IMR-90 (cell line): ENCODE results near the gene SLC5A10. TPM values are rescaled to one million over a fixed set of nuclear protein-coding genes. Genes with fewer than 3 reads are reported as not detected.

Experiments used
- ATAC-seq: fragments of 200-7000 bp; cut with Tn5 transposase; 2 replicates; pipeline ENCODE4 v1.9.1; 2020; ENCODE audit warnings: low read depth, mild to moderate bottlenecking, moderate library complexity
- BruUV-seq: library from RNA; stranded (reverse); fragments of 400-500 nt; replicated peaks from 2 replicates; lab custom pipeline; 2021; lab: Mats Ljungman, UMichigan
- CTCF ChIA-PET: fragments of 300-600 bp; formaldehyde crosslinking; extraction: SDS; loops from one replicate; lab custom pipeline; 2021; ENCODE audit warnings: antibody characterized with exemption; lab: Yijun Ruan, JAX
- POLR2A ChIA-PET: fragments of 300-600 bp; sonication (Branson Sonifier 250); formaldehyde crosslinking; loops from one replicate; lab custom pipeline; 2022; ENCODE audit warnings: antibody characterized with exemption; ENCODE audit not compliant: unreplicated experiment; lab: Charles Lee
- DNase-seq: peaks from one replicate; pipeline ENCODE4 v3.0.0; 2013
- H2AFZ ChIP-seq: replicated peaks from 2 replicates; pipeline ENCODE3; 2013; ENCODE audit warnings: low read length, mild to moderate bottlenecking; ENCODE audit not compliant: poor library complexity
- H2AK5ac ChIP-seq: 2 replicates; pipeline ENCODE4 v1.6.1; 2013; ENCODE audit warnings: low read depth, low read length, inconsistent platforms
- H2AK9ac ChIP-seq: replicated peaks from 2 replicates; pipeline ENCODE3; 2013; ENCODE audit warnings: mild to moderate bottlenecking, low read depth, low read length, moderate library complexity; ENCODE audit not compliant: poor library complexity
- H2BK120ac ChIP-seq: 2 replicates; pipeline ENCODE4 v1.6.1; 2013; ENCODE audit warnings: low read depth, low read length, inconsistent platforms
- H2BK15ac ChIP-seq: 3 replicates; pipeline ENCODE4 v1.6.1; 2013; ENCODE audit warnings: low read depth, low read length, inconsistent platforms
- H2BK20ac ChIP-seq: 2 replicates; pipeline ENCODE4 v1.6.1; 2013; ENCODE audit warnings: low read depth, mild to moderate bottlenecking, inconsistent platforms, low read length, moderate library complexity
- H2BK5ac ChIP-seq: 2 replicates; pipeline ENCODE4 v1.6.1; 2013; ENCODE audit warnings: mild to moderate bottlenecking, low read depth, low read length, inconsistent platforms; ENCODE audit not compliant: poor library complexity, severe bottlenecking
- H3K14ac ChIP-seq: replicated peaks from 2 replicates; pipeline ENCODE4 v1.6.1; 2013; ENCODE audit warnings: low read depth, low read length, inconsistent platforms
- H3K18ac ChIP-seq: 2 replicates; pipeline ENCODE4 v1.6.1; 2013; ENCODE audit warnings: low read depth, low read length, control low read depth
- H3K23ac ChIP-seq: 2 replicates; pipeline ENCODE4 v1.6.1; 2013; ENCODE audit warnings: low read depth, low read length, inconsistent platforms
- H3K27ac ChIP-seq: 2 replicates; pipeline ENCODE4 v1.5.1; 2013; ENCODE audit warnings: mild to moderate bottlenecking, control low read depth, low read length; ENCODE audit not compliant: insufficient read depth
- H3K27me3 ChIP-seq: 2 replicates; pipeline ENCODE4 v1.6.1; 2013; ENCODE audit warnings: low read length; ENCODE audit not compliant: control insufficient read depth, insufficient read depth
- H3K36me3 ChIP-seq: 2 replicates; pipeline ENCODE4 v1.6.1; 2013; ENCODE audit warnings: low read length, mixed read lengths; ENCODE audit not compliant: control insufficient read depth, insufficient read depth
- H3K4ac ChIP-seq: 2 replicates; pipeline ENCODE4 v1.6.1; 2013; ENCODE audit warnings: low read depth, low read length, inconsistent platforms
- H3K4me1 ChIP-seq: 2 replicates; pipeline ENCODE4 v1.6.1; 2013; ENCODE audit warnings: low read length, mixed read lengths; ENCODE audit not compliant: control insufficient read depth, insufficient read depth
- H3K4me2 ChIP-seq: 2 replicates; pipeline ENCODE4 v1.6.1; 2013; ENCODE audit warnings: low read depth, mild to moderate bottlenecking, control low read depth, low read length, moderate library complexity
- H3K4me3 ChIP-seq: 2 replicates; pipeline ENCODE4 v1.5.1; 2013; ENCODE audit warnings: low read depth, mild to moderate bottlenecking, control low read depth, low read length, moderate library complexity; ENCODE audit not compliant: insufficient read depth
- H3K56ac ChIP-seq: 2 replicates; pipeline ENCODE4 v1.6.1; 2013; ENCODE audit warnings: low read length, inconsistent platforms; ENCODE audit not compliant: insufficient read depth; ENCODE audit errors: extremely low read depth
- H3K79me1 ChIP-seq, 2 experiments: 2 replicates each; pipeline ENCODE4 v1.6.1; 2013; ENCODE audit warnings: low read length in 2 of 2, inconsistent platforms in 1 of 2, low read depth in 1 of 2
- H3K9ac ChIP-seq: 2 replicates; pipeline ENCODE4 v1.6.1; 2013; ENCODE audit warnings: low read depth, low read length, control low read depth
- H3K9me1 ChIP-seq: 2 replicates; pipeline ENCODE4 v1.6.1; 2013; ENCODE audit warnings: low read length, inconsistent platforms; ENCODE audit not compliant: insufficient read depth
- H3K9me3 ChIP-seq: 2 replicates; pipeline ENCODE4 v1.6.1; 2013; ENCODE audit warnings: low read length; ENCODE audit not compliant: control insufficient read depth, insufficient read depth
- H4K20me1 ChIP-seq: 2 replicates; pipeline ENCODE4 v1.6.1; 2013; ENCODE audit warnings: low read length, inconsistent platforms; ENCODE audit not compliant: insufficient read depth
- H4K5ac ChIP-seq: 2 replicates; pipeline ENCODE4 v1.6.1; 2013; ENCODE audit warnings: mild to moderate bottlenecking, low read depth, low read length, control low read depth
- H4K8ac ChIP-seq, 2 experiments: 2 replicates each; pipeline ENCODE4 v1.6.1; 2013; ENCODE audit warnings: low read depth in 2 of 2, low read length in 2 of 2, control low read depth in 1 of 2, inconsistent platforms in 1 of 2
- H4K91ac ChIP-seq: 2 replicates; pipeline ENCODE4 v1.6.1; 2013; ENCODE audit warnings: low read depth, low read length, inconsistent platforms; ENCODE audit not compliant: insufficient read depth
- CEBPB ChIP-seq: IDR thresholded peaks from 2 replicates; pipeline ENCODE4 v1.6.1; 2012; ENCODE audit warnings: low read depth, low read length, improper control_type of control experiment
- MXI1 ChIP-seq: IDR thresholded peaks from 2 replicates; pipeline ENCODE4 v1.6.1; 2012; ENCODE audit warnings: low read depth, mild to moderate bottlenecking, low read length, moderate library complexity, borderline replicate concordance
- POLR2A ChIP-seq: IDR thresholded peaks from 2 replicates; pipeline ENCODE4 v1.6.1; 2012; ENCODE audit warnings: mild to moderate bottlenecking, low read depth, low read length
- SMC3 ChIP-seq: fragments of 150-350 bp; IDR thresholded peaks from 2 replicates; pipeline ENCODE4 v1.6.1; 2016; ENCODE audit warnings: low read depth, mild to moderate bottlenecking, antibody characterized with exemption, low read length, moderate library complexity
- WGBS, 2 experiments: methylation state at CpG; one replicate each; pipeline versions ENCODE4 v1.1.5 to v1.1.7; 2013; ENCODE audit warnings: missing lambda C conversion rate in 2 of 2; ENCODE audit not compliant: insufficient read length in 1 of 2; ENCODE audit errors: extremely low coverage in 2 of 2; 5-methylcytosine and 5-hydroxymethylcytosine counted together
- dilution Hi-C: fragments of 300-500 bp; cut with HindIII; formaldehyde crosslinking; loops from one replicate; pipeline ENCODE4 v1.14.3; 2018; ENCODE audit warnings: low sequenced_read_pairs; ENCODE audit not compliant: unreplicated experiment
- in situ Hi-C: fragments of 300-500 bp; cut with MboI; formaldehyde crosslinking; loops from 3 replicates; pipeline ENCODE4 v1.14.3; 2019; ENCODE audit warnings: low sequenced_read_pairs, inconsistent platforms, mixed read lengths
- intact Hi-C: fragments of 100-400 bp; cut with micrococcal nuclease; formaldehyde crosslinking; loops from 2 replicates; pipeline ENCODE4 v1.10.0; 2022
- polyA plus RNA-seq, 3 experiments: library from polyadenylated mRNA; depleted of rRNA; stranded (reverse); fragments of >200 nt; gene quantifications; 2 replicates each; pipeline ENCODE4 v1.2.3, GENCODE V29; 2012; ENCODE audit warnings: low replicate concordance in 1 of 3
- total RNA-seq: library from RNA; depleted of rRNA; stranded (reverse); fragments of >200 nt; gene quantifications from 2 replicates; pipeline ENCODE4 v1.2.3, GENCODE V29; 2012

The SLC5A10 gene
- total and polyA plus RNA-seq, 2 of the 4 experiments (the other 2 are of a cell fraction), result not detected

DNA sequence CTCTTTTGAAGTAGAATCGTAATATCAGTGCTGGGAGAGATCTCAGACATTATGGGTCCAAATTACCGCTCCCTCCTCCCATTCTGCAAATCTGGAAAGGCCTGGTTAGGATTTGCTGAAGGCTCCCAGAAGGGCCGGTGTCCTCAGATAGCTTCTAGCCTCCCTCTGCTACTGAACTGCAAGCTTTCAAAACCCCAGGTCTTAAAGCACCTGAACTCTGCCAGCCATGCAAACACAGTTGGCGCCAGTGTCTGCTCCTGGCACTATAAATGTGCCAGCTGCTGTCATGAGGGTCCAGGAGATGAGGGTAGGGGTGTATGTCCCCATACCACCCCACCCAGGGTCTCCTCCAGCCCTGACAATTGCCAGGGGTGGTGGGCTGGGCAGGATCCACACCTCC lies 24.2 kb downstream of the SLC5A10 start:
- Histone ChIP-seq H3K9me1 (peaks cover 5% of the 10 kb centered on the region; the same call in 1 of the 2 replicates), H2AK9ac (no peak overlapping the region), H3K4me2 (no peak overlapping the region), H3K9ac (no peak overlapping the region), H2AFZ (no peak overlapping the region), H3K27ac (no peak overlapping the region), H3K27me3 (no peaks in the 10 kb centered on the region), H2BK5ac (no peak overlapping the region), H3K36me3 (peaks cover 45% of the 10 kb centered on the region), H4K91ac (no peak overlapping the region), H2AK5ac (no peak overlapping the region), H2BK20ac (no peak overlapping the region), H3K14ac (no peak overlapping the region), H4K5ac (no peak overlapping the region), H3K18ac (no peak overlapping the region), H2BK15ac (no peak overlapping the region), H4K20me1 (no peaks in the 10 kb centered on the region), H3K56ac (no peak overlapping the region), H3K4me1 (peaks cover 4% of the 10 kb centered on the region), H4K8ac (no peak overlapping the region), H3K4me3 (no peak overlapping the region), H3K4ac (no peak overlapping the region), H2BK120ac (no peak overlapping the region), H3K23ac (no peak overlapping the region), H3K9me3 (no peaks in the 10 kb centered on the region), H3K79me1 (peaks cover 16 to 37% of the 10 kb centered on the region in 2 experiments)
- ATAC-seq (no peak), DNase-seq (no peak)
- no CpG with 5 or more reads among the region's 4 CpGs for WGBS, 2 experiments
- TF ChIP-seq CEBPB (no peak), POLR2A (no peak), MXI1 (no peak), SMC3 (no peak)
- ChIA-PET POLR2A (no interaction called here), CTCF (no interaction called here)
- BruUV-seq, result no TSS peak
- dilution Hi-C loops (no loop called here), intact Hi-C loops (no loop called here), in situ Hi-C loops (no loop called here)
